Neural cell (in vitro differentiated cells): ENCODE data around the gene MAP2.

Experiments used
- EZH2 ChIP-seq: fragments of 200-600, 300-800 bp; shearing (Covaris generic), sonication (generic); IDR thresholded peaks from 2 replicates; pipeline ENCODE4 v1.6.1; 2014; ENCODE audit warnings: antibody characterized with exemption, low read length, borderline replicate concordance, mild to moderate bottlenecking; ENCODE audit not compliant: insufficient read depth, poor library complexity, severe bottlenecking
- POLR2AphosphoS5 ChIP-seq: IDR thresholded peaks from 2 replicates; pipeline ENCODE4 v1.6.1; 2012
- SMC3 ChIP-seq: fragments of 450-650 bp; conservative IDR thresholded peaks from 2 replicates; pipeline ENCODE4 v1.6.1; 2014; ENCODE audit warnings: antibody characterized with exemption, mild to moderate bottlenecking, moderate library complexity; ENCODE audit not compliant: poor library complexity
- TAF1 ChIP-seq: IDR thresholded peaks from 2 replicates; pipeline ENCODE4 v1.6.1; 2012; ENCODE audit warnings: low read depth
- TF ChIP-seq, protein P1 (sequence below): fragments of 450-650 bp; IDR thresholded peaks from 2 replicates; pipeline ENCODE4 v1.5.1; 2014; ENCODE audit warnings: antibody characterized with exemption, mild to moderate bottlenecking, moderate library complexity; ENCODE audit not compliant: poor library complexity, severe bottlenecking
- TF ChIP-seq, protein P2 (sequence below): IDR thresholded peaks from 2 replicates; pipeline ENCODE4 v1.6.1; 2012; ENCODE audit warnings: borderline replicate concordance

DNA sequence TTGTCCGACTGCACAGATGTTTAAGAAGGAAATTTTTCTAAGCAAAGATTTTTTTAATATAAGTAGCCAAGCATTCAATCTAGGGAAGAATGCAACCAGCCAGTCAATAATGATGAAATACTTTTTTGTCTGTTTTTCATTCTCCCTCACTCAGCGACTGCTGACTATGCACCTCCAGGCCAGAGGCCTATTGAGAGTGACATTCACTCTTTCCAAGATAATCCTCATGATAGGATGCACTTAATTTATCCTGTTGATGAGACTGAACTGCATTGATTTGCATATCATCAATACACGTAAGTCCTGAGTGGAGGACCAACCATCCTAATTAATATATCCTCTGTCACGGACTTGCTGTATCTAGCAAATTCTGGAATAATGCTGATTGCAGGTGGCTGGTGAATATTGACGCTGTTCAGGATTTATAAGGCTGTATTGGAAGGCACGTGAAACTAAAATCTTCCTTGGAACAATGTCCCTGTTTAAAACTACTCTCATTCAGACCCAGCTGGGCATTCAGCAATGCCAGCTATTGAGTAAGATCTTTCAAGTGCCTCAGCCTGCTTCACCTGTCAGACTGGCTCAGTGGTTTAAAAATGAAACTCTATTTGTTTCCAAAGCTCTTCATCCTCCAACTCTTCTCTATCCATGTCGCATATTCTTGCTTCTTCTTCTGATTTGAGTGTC, 142.2 kb downstream of the MAP2 start:
- TF ChIP-seq, protein P1, sequence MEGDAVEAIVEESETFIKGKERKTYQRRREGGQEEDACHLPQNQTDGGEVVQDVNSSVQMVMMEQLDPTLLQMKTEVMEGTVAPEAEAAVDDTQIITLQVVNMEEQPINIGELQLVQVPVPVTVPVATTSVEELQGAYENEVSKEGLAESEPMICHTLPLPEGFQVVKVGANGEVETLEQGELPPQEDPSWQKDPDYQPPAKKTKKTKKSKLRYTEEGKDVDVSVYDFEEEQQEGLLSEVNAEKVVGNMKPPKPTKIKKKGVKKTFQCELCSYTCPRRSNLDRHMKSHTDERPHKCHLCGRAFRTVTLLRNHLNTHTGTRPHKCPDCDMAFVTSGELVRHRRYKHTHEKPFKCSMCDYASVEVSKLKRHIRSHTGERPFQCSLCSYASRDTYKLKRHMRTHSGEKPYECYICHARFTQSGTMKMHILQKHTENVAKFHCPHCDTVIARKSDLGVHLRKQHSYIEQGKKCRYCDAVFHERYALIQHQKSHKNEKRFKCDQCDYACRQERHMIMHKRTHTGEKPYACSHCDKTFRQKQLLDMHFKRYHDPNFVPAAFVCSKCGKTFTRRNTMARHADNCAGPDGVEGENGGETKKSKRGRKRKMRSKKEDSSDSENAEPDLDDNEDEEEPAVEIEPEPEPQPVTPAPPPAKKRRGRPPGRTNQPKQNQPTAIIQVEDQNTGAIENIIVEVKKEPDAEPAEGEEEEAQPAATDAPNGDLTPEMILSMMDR = no peak
- no peak for TF ChIP-seq POLR2AphosphoS5
- TF ChIP-seq EZH2 = no peak
- no peak for TF ChIP-seq TAF1
- TF ChIP-seq, protein P2, sequence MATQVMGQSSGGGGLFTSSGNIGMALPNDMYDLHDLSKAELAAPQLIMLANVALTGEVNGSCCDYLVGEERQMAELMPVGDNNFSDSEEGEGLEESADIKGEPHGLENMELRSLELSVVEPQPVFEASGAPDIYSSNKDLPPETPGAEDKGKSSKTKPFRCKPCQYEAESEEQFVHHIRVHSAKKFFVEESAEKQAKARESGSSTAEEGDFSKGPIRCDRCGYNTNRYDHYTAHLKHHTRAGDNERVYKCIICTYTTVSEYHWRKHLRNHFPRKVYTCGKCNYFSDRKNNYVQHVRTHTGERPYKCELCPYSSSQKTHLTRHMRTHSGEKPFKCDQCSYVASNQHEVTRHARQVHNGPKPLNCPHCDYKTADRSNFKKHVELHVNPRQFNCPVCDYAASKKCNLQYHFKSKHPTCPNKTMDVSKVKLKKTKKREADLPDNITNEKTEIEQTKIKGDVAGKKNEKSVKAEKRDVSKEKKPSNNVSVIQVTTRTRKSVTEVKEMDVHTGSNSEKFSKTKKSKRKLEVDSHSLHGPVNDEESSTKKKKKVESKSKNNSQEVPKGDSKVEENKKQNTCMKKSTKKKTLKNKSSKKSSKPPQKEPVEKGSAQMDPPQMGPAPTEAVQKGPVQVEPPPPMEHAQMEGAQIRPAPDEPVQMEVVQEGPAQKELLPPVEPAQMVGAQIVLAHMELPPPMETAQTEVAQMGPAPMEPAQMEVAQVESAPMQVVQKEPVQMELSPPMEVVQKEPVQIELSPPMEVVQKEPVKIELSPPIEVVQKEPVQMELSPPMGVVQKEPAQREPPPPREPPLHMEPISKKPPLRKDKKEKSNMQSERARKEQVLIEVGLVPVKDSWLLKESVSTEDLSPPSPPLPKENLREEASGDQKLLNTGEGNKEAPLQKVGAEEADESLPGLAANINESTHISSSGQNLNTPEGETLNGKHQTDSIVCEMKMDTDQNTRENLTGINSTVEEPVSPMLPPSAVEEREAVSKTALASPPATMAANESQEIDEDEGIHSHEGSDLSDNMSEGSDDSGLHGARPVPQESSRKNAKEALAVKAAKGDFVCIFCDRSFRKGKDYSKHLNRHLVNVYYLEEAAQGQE = no peak
- no peak for TF ChIP-seq SMC3
